Uterus (tissue), 4 donors: ENCODE measurements around the gene NRXN2. TPM values are rescaled to one million over a fixed set of nuclear protein-coding genes. Genes with fewer than 3 reads are reported as not detected.
"Not testable (repeated sequence)": the region's sequence is repeated elsewhere in the genome, so short reads cannot be mapped to it uniquely, and the experiment has no call there.

ENCODE experiments used
- DNase-seq, 2 donors: peaks; one replicate each; pipeline ENCODE4 v3.0.0-alpha.2; 2019 to 2020
- H3K27ac ChIP-seq, 2 donors: fragments of 200-600 bp; sonication (generic); 1 replicate in 1 of 2; 2 replicates in 1 of 2; pipeline ENCODE4 v1.5.1; 2016 to 2018
- H3K27me3 ChIP-seq, 2 donors: fragments of 200-600 bp; sonication (generic); one replicate each; pipeline ENCODE4 v1.5.1; 2018 to 2019; ENCODE audit warnings: control low read depth in 1 of 2
- H3K36me3 ChIP-seq, 2 donors: fragments of 200-600 bp; sonication (generic); one replicate each; pipeline ENCODE4 v1.5.1; 2019; ENCODE audit warnings: control low read depth in 1 of 2
- H3K4me1 ChIP-seq, 2 donors: fragments of 200-600 bp; sonication (generic); one replicate each; pipeline ENCODE4 v1.5.1; 2018 to 2019; ENCODE audit warnings: control low read depth in 1 of 2
- H3K4me3 ChIP-seq, 2 donors: fragments of 200-600 bp; sonication (generic); 1 replicate in 1 of 2; 2 replicates in 1 of 2; pipeline ENCODE4 v1.5.1; 2018 to 2019; ENCODE audit warnings: mild to moderate bottlenecking in 1 of 2
- H3K9me3 ChIP-seq, 2 donors: fragments of 200-600 bp; sonication (generic); one replicate each; pipeline ENCODE4 v1.5.1; 2019; ENCODE audit warnings: control low read depth in 1 of 2
- CTCF ChIP-seq, 4 experiments: fragments of 200-600 bp in 2 of 4; fragments of 450-650 bp in 2 of 4; sonication (generic) in 2 of 4; IDR thresholded peaks; one replicate each; pipeline ENCODE4 v1.5.1; 2016 to 2019; ENCODE audit warnings: antibody characterized with exemption in 4 of 4, mild to moderate bottlenecking in 2 of 4, moderate library complexity in 1 of 4
- POLR2A ChIP-seq, 2 donors: fragments of 450-650 bp; IDR thresholded peaks; one replicate each; pipeline ENCODE4 v1.6.1; 2016; ENCODE audit warnings: antibody characterized with exemption in 2 of 2, mild to moderate bottlenecking in 1 of 2, moderate library complexity in 1 of 2
- intact Hi-C: fragments of 100-400 bp; cut with DNase I; formaldehyde crosslinking; loops from one replicate; pipeline ENCODE4 v1.15.1; 2023; ENCODE audit warnings: low total_unique reads
- total RNA-seq, 4 donors: library from RNA; depleted of rRNA in 3 of 4; stranded (reverse); fragments of >200 nt in 3 of 4; gene quantifications; one replicate each; pipeline versions ENCODE4 v1.1.0 to v1.2.4, GENCODE V29; 2014 to 2023
- donor health status: DM: yes; HTN: yes; CAD: no.

The NRXN2 gene
- total RNA-seq, 4 donors from 2014 or later, result 0.88 to 48.4 (median 12.6) TPM

GRCh38 chr11:64667154-64667745, 55.7 kb downstream of the NRXN2 start:
- Histone ChIP-seq H3K4me3 (no peak overlapping the region), H3K4me1 (no peaks in the 10 kb centered on the region), H3K27me3 (no peaks in the 10 kb centered on the region), H3K36me3 (no peaks in the 10 kb centered on the region), H3K27ac (no peak overlapping the region), H3K9me3 (no peaks in the 10 kb centered on the region)
- no peak for DNase-seq
- TF ChIP-seq POLR2A (IDR thresholded peaks at IDR 0.05) (no peak), CTCF (IDR thresholded peaks at IDR 0.05) (no peak)
- intact Hi-C loops, result no loop called here

GRCh38 chr11:64665411-64665821, 57.6 kb downstream of the NRXN2 start:
- H3K27me3 ChIP-seq, result no peaks in the 10 kb centered on the region
- DNase-seq, result no peak
- intact Hi-C loops, result no loop called here
- no peaks in the 10 kb centered on the region for H3K4me1 ChIP-seq
- TF ChIP-seq POLR2A (IDR thresholded peaks at IDR 0.05) (no peak), CTCF (IDR thresholded peaks at IDR 0.05) (no peak)
- H3K27ac ChIP-seq, result no peak overlapping the region
- no peaks in the 10 kb centered on the region for H3K9me3 ChIP-seq
- H3K4me3 ChIP-seq, result no peak overlapping the region
- H3K36me3 ChIP-seq, result no peaks in the 10 kb centered on the region

GRCh38 chr11:64664236-64664870, 58.6 kb downstream of the NRXN2 start:
- DNase-seq, H3K27me3 ChIP-seq, H3K9me3 ChIP-seq, H3K36me3 ChIP-seq, H3K27ac ChIP-seq, H3K4me3 ChIP-seq, intact Hi-C loops, H3K4me1 ChIP-seq: not testable (repeated sequence)

- Histone ChIP-seq H3K4me3 (no peak overlapping the region), H3K27me3 (no peaks in the 10 kb centered on the region), H3K4me1 (no peaks in the 10 kb centered on the region), H3K9me3 (no peaks in the 10 kb centered on the region), H3K36me3 (no peaks in the 10 kb centered on the region), H3K27ac (no peak overlapping the region)
- TF ChIP-seq POLR2A (IDR thresholded peaks at IDR 0.05) (no peak), CTCF (IDR thresholded peaks at IDR 0.05) (no peak)
- intact Hi-C loops, result no loop called here
- DNase-seq, result no peak
These were observed 59.3 kb downstream of the NRXN2 start for GRCh38 chr11:64663656-64664055.

- H3K4me3 ChIP-seq, result no peak overlapping the region
- intact Hi-C loops, result no loop called here
- no peaks in the 10 kb centered on the region for H3K27me3 ChIP-seq
- no peaks in the 10 kb centered on the region for H3K9me3 ChIP-seq
- no peak for DNase-seq
- no peaks in the 10 kb centered on the region for H3K36me3 ChIP-seq
- peak overlapping the region in 1 of 2 donors; percentile 14 for H3K27ac ChIP-seq
- no peak for TF ChIP-seq CTCF (IDR thresholded peaks at IDR 0.05)
- no peak for TF ChIP-seq POLR2A (IDR thresholded peaks at IDR 0.05)
- no peaks in the 10 kb centered on the region for H3K4me1 ChIP-seq
These were observed 61.4 kb downstream of the NRXN2 start for GRCh38 chr11:64661614-64662013.
